ENCODE data around the gene TRAIP. TPM values are rescaled to one million over a fixed set of nuclear protein-coding genes. Genes with fewer than 3 reads are reported as not detected.

Gene TRAIP
- total RNA-seq, 1 experiment from 2014 or later: 5.7 TPM

GRCh38 chr3:49873623-49874022 is 17.3 kb upstream of the TRAIP start:
- DNase-seq (ENCODE audit: low spot score): no peak

- DNase-seq (ENCODE audit: low spot score): no peak
These were observed 16.5 kb upstream of the TRAIP start for GRCh38 chr3:49872801-49873281.

GRCh38 chr3:49871531-49872153 is 15.3 kb upstream of the TRAIP start:
- DNase-seq (ENCODE audit: low spot score): no peak

GRCh38 chr3:49869525-49870126 is 13.3 kb upstream of the TRAIP start, which contains the start of gene CAMKV:
CAMKV (minus strand) TSS chr3:49869906; CDS start chr3:49862388, 7,518 bp downstream.
- DNase-seq (ENCODE audit: low spot score): no peak

- no peak for DNase-seq (ENCODE audit: low spot score)
These were observed 12.6 kb upstream of the TRAIP start for GRCh38 chr3:49868862-49869466.

- DNase-seq (ENCODE audit: low spot score): no peak
These were observed 11.5 kb upstream of the TRAIP start for GRCh38 chr3:49867871-49868321.

- no peak for DNase-seq (ENCODE audit: low spot score)
These were observed 11.0 kb upstream of the TRAIP start for GRCh38 chr3:49867400-49867799.

- DNase-seq (ENCODE audit: low spot score): no peak
These were observed 8.9 kb upstream of the TRAIP start for GRCh38 chr3:49865198-49865784.

- DNase-seq (ENCODE audit: low spot score): no peak
These were observed 8.1 kb upstream of the TRAIP start for GRCh38 chr3:49864505-49864904.

- DNase-seq (ENCODE audit: low spot score): no peak
These were observed 3.4 kb upstream of the TRAIP start for GRCh38 chr3:49859576-49860305.

- no peak for DNase-seq (ENCODE audit: low spot score)
These were observed 702 bp downstream of the TRAIP start for GRCh38 chr3:49855662-49856061.

GRCh38 chr3:49845694-49846093 is 10.7 kb downstream of the TRAIP start:
- no peak for DNase-seq (ENCODE audit: low spot score)

- DNase-seq (ENCODE audit: low spot score): no peak
These were observed 11.7 kb downstream of the TRAIP start for GRCh38 chr3:49844464-49845183.

GRCh38 chr3:49842843-49843517 is 13.4 kb downstream of the TRAIP start:
- DNase-seq (ENCODE audit: low spot score): no peak

- DNase-seq (ENCODE audit: low spot score): no peak
These were observed 14.6 kb downstream of the TRAIP start for GRCh38 chr3:49841806-49842205.

- DNase-seq (ENCODE audit: low spot score): no peak
These were observed 15.2 kb downstream of the TRAIP start for GRCh38 chr3:49841126-49841696.

GRCh38 chr3:49840388-49840787 is 16.0 kb downstream of the TRAIP start:
- DNase-seq (ENCODE audit: low spot score): no peak

- DNase-seq (ENCODE audit: low spot score): peak; percentile 35
These were observed 17.1 kb downstream of the TRAIP start for GRCh38 chr3:49839193-49839809.

- DNase-seq (ENCODE audit: low spot score): no peak
These were observed 25.0 kb downstream of the TRAIP start for GRCh38 chr3:49831341-49831740.

GRCh38 chr3:49826016-49826415 is 30.3 kb downstream of the TRAIP start:
- no peak for DNase-seq (ENCODE audit: low spot score)

Data from H4 (cell line).